Pons (tissue), 1 donor: ENCODE results near the gene TRIM66.

Source experiments
- DNase-seq: peaks from one replicate; pipeline ENCODE4 v3.0.0-alpha.2; 2016; ENCODE audit warnings: low spot score

TRIM66 gene

GRCh38 chr11:8608652-8609051 lies 73.8 kb downstream of the TRIM66 start:
- no peak for DNase-seq

- no peak for DNase-seq
Measured at GRCh38 chr11:8605971-8606563, 76.4 kb downstream of the TRIM66 start.

- DNase-seq: no peak
Measured at GRCh38 chr11:8604078-8604723, 78.3 kb downstream of the TRIM66 start.

GRCh38 chr11:8603696-8604077 lies 78.8 kb downstream of the TRIM66 start:
- DNase-seq: no peak

GRCh38 chr11:8601376-8602133 lies 80.9 kb downstream of the TRIM66 start:
- no peak for DNase-seq

- no peak for DNase-seq
Measured at GRCh38 chr11:8598506-8598905, 84.0 kb downstream of the TRIM66 start.

- no peak for DNase-seq
Measured at GRCh38 chr11:8597182-8597581, 85.3 kb downstream of the TRIM66 start.

- DNase-seq: no peak
Measured at GRCh38 chr11:8596504-8597046, 85.9 kb downstream of the TRIM66 start.

- DNase-seq: no peak
Measured at GRCh38 chr11:8593935-8594909, 88.2 kb downstream of the TRIM66 start, which contains the start of gene STK33. TSS of gene STK33 (minus strand) at chr11:8594228. CDS start at chr11:8474905, 119,323 bp downstream.

GRCh38 chr11:8593455-8593854 lies 89.0 kb downstream of the TRIM66 start:
- DNase-seq: no peak

- DNase-seq: no peak
Measured at GRCh38 chr11:8587915-8588314, 94.5 kb downstream of the TRIM66 start.

- DNase-seq: no peak
Measured at GRCh38 chr11:8586805-8587204, 95.7 kb downstream of the TRIM66 start.

GRCh38 chr11:8586184-8586583 lies 96.3 kb downstream of the TRIM66 start:
- DNase-seq: no peak

GRCh38 chr11:8584511-8584910 lies 98.0 kb downstream of the TRIM66 start:
- no peak for DNase-seq

GRCh38 chr11:8584082-8584481 lies 98.4 kb downstream of the TRIM66 start:
- DNase-seq: no peak

- no peak for DNase-seq
Measured at GRCh38 chr11:8581300-8581699, 101.2 kb downstream of the TRIM66 start.

- no peak for DNase-seq
Measured at GRCh38 chr11:8577791-8578581, 104.5 kb downstream of the TRIM66 start.

- DNase-seq: no peak
Measured at GRCh38 chr11:8574798-8575197, 107.7 kb downstream of the TRIM66 start.

GRCh38 chr11:8573777-8574176 lies 108.7 kb downstream of the TRIM66 start:
- no peak for DNase-seq

- no peak for DNase-seq
Measured at GRCh38 chr11:8567602-8568198, 114.8 kb downstream of the TRIM66 start.
